GM12874 (cell line): ENCODE data around the gene TLR9.

Experiments used
- CTCF ChIP-seq: IDR thresholded peaks from 2 replicates; pipeline ENCODE4 v1.5.1; 2011; ENCODE audit warnings: low read depth, mild to moderate bottlenecking, control low read depth, low read length, moderate library complexity; ENCODE audit not compliant: insufficient read depth

The TLR9 gene

GRCh38 chr3:52211268-52211891, 14.1 kb downstream of the TLR9 start:
- no peak for TF ChIP-seq CTCF

GRCh38 chr3:52210550-52211046, 14.8 kb downstream of the TLR9 start:
- no peak for TF ChIP-seq CTCF

GRCh38 chr3:52210037-52210436, 15.4 kb downstream of the TLR9 start:
- no peak for TF ChIP-seq CTCF

- TF ChIP-seq CTCF, result no peak
Measured at GRCh38 chr3:52208556-52208955, 16.9 kb downstream of the TLR9 start.

GRCh38 chr3:52205727-52206372, 19.6 kb downstream of the TLR9 start:
- no peak for TF ChIP-seq CTCF

- no peak for TF ChIP-seq CTCF
Measured at GRCh38 chr3:52204337-52205073, 20.9 kb downstream of the TLR9 start.

GRCh38 chr3:52203701-52204100, 21.7 kb downstream of the TLR9 start:
- no peak for TF ChIP-seq CTCF
